HEK293 (cell line): ENCODE results near the gene HMGCLL1.

ENCODE experiments used
- CTCF ChIA-PET: fragments of 350-600 bp; formaldehyde crosslinking; extraction: SDS; loops from one replicate; lab custom pipeline; 2021; ENCODE audit warnings: antibody characterized with exemption; lab: Yijun Ruan, JAX
- POLR2A ChIA-PET: fragments of 300-600 bp; formaldehyde crosslinking; extraction: SDS; loops from one replicate; lab custom pipeline; 2020; ENCODE audit warnings: antibody characterized with exemption, inconsistent platforms; lab: Yijun Ruan, JAX
- H3K27ac ChIP-seq: fragments of 200-500 bp; sonication (Bioruptor generic); 2 replicates; pipeline ENCODE4 v1.5.1; 2014; ENCODE audit warnings: low read depth, low read length, control low read depth, inconsistent platforms; ENCODE audit errors: extremely low read depth
- H3K36me3 ChIP-seq, 2 experiments: fragments of 200-500 bp in 1 of 2; sonication (Bioruptor generic) in 1 of 2; 1 replicate in 1 of 2; 2 replicates in 1 of 2; pipeline ENCODE4 v1.5.1; 2014 to 2017; ENCODE audit warnings: inconsistent platforms in 2 of 2, low read length in 2 of 2; ENCODE audit not compliant: control insufficient read depth in 2 of 2, insufficient read depth in 1 of 2
- H3K4me1 ChIP-seq: fragments of 200-500 bp; sonication (Bioruptor generic); 2 replicates; pipeline ENCODE4 v1.5.1; 2014; ENCODE audit warnings: mild to moderate bottlenecking, low read length, inconsistent platforms; ENCODE audit not compliant: control insufficient read depth, insufficient read depth
- H3K4me3 ChIP-seq: 2 replicates; pipeline ENCODE4 v1.5.1; 2011; ENCODE audit warnings: low read depth, mild to moderate bottlenecking, control low read depth, low read length, moderate library complexity
- H3K9me3 ChIP-seq: fragments of 200-500 bp; sonication (Bioruptor generic); 2 replicates; pipeline ENCODE4 v1.5.1; 2014; ENCODE audit warnings: low read depth, low read length, inconsistent platforms; ENCODE audit not compliant: control insufficient read depth, insufficient read depth
- FEZF1 ChIP-seq: fragments of 450-650 bp; formaldehyde crosslinking; IDR thresholded peaks from 2 replicates; pipeline ENCODE4 v1.5.1; 2016; ENCODE audit warnings: missing biosample characterization, missing genetic modification characterization
- GLI4 ChIP-seq: fragments of 450-650 bp; formaldehyde crosslinking; IDR thresholded peaks from 2 replicates; pipeline ENCODE4 v1.5.1; 2016; ENCODE audit warnings: missing biosample characterization, missing genetic modification characterization
- KLF1 ChIP-seq: fragments of 450-650 bp; formaldehyde crosslinking; IDR thresholded peaks from 2 replicates; pipeline ENCODE4 v1.5.1; 2016; ENCODE audit warnings: missing biosample characterization, missing genetic modification characterization
- KLF8 ChIP-seq: fragments of 450-650 bp; formaldehyde crosslinking; IDR thresholded peaks from 2 replicates; pipeline ENCODE4 v1.5.1; 2016; ENCODE audit warnings: missing biosample characterization, missing genetic modification characterization
- PRDM10 ChIP-seq: fragments of 450-650 bp; formaldehyde crosslinking; IDR thresholded peaks from 2 replicates; pipeline ENCODE4 v1.5.1; 2016; ENCODE audit warnings: missing biosample characterization, missing genetic modification characterization
- ZNF175 ChIP-seq: fragments of 450-650 bp; formaldehyde crosslinking; IDR thresholded peaks from 2 replicates; pipeline ENCODE4 v1.5.1; 2016; ENCODE audit warnings: missing biosample characterization, missing genetic modification characterization
- ZNF426 ChIP-seq: fragments of 450-650 bp; formaldehyde crosslinking; IDR thresholded peaks from 2 replicates; pipeline ENCODE4 v1.5.1; 2017; ENCODE audit warnings: missing biosample characterization, missing genetic modification characterization, mild to moderate bottlenecking, inconsistent platforms, moderate library complexity
- ZNF473 ChIP-seq: fragments of 450-650 bp; formaldehyde crosslinking; IDR thresholded peaks from 2 replicates; pipeline ENCODE4 v1.5.1; 2017; ENCODE audit warnings: missing biosample characterization, missing genetic modification characterization
- ZNF529 ChIP-seq: fragments of 450-650 bp; formaldehyde crosslinking; IDR thresholded peaks from 2 replicates; pipeline ENCODE4 v1.5.1; 2017; ENCODE audit warnings: missing genetic modification characterization, missing biosample characterization; ENCODE audit not compliant: insufficient replicate concordance
- ZNF571 ChIP-seq: fragments of 450-650 bp; formaldehyde crosslinking; IDR thresholded peaks from 2 replicates; pipeline ENCODE4 v1.5.0; 2017; ENCODE audit warnings: missing biosample characterization, missing genetic modification characterization
- ZNF580 ChIP-seq: fragments of 450-650 bp; formaldehyde crosslinking; IDR thresholded peaks from 2 replicates; pipeline ENCODE4 v1.5.1; 2016; ENCODE audit warnings: missing biosample characterization, missing genetic modification characterization
- ZNF585B ChIP-seq: fragments of 450-650 bp; formaldehyde crosslinking; IDR thresholded peaks from 2 replicates; pipeline ENCODE4 v1.5.1; 2016; ENCODE audit warnings: missing biosample characterization, missing genetic modification characterization
- ZNF610 ChIP-seq: fragments of 450-650 bp; formaldehyde crosslinking; IDR thresholded peaks from 2 replicates; pipeline ENCODE4 v1.5.1; 2016; ENCODE audit warnings: missing biosample characterization, missing genetic modification characterization, borderline replicate concordance
- TF ChIP-seq, protein P1 (sequence below): fragments of 450-650 bp; formaldehyde crosslinking; IDR thresholded peaks from 2 replicates; pipeline ENCODE4 v1.5.1; 2017; ENCODE audit warnings: missing biosample characterization, missing genetic modification characterization
- TF ChIP-seq, protein P2 (sequence below): fragments of 450-650 bp; formaldehyde crosslinking; IDR thresholded peaks from 2 replicates; pipeline ENCODE4 v1.5.1; 2016; ENCODE audit warnings: missing biosample characterization, missing genetic modification characterization

The HMGCLL1 gene

GRCh38 chr6:55536391-55536956, 42.5 kb downstream of the HMGCLL1 start:
- POLR2A ChIA-PET = no interaction called here
- CTCF ChIA-PET = interaction anchor here (0.9 to 1.0 kb wide), 2 partner anchors 8 to 9 kb away, joined by 3 read pairs; no protein-coding TSS in a partner anchor
- H3K9me3 ChIP-seq = no peaks in the 10 kb centered on the region
- TF ChIP-seq ZNF473 (tag by site-specific recombination) (no peak), FEZF1 (tag by site-specific recombination) (peak; percentile 69)
- TF ChIP-seq, protein P1, sequence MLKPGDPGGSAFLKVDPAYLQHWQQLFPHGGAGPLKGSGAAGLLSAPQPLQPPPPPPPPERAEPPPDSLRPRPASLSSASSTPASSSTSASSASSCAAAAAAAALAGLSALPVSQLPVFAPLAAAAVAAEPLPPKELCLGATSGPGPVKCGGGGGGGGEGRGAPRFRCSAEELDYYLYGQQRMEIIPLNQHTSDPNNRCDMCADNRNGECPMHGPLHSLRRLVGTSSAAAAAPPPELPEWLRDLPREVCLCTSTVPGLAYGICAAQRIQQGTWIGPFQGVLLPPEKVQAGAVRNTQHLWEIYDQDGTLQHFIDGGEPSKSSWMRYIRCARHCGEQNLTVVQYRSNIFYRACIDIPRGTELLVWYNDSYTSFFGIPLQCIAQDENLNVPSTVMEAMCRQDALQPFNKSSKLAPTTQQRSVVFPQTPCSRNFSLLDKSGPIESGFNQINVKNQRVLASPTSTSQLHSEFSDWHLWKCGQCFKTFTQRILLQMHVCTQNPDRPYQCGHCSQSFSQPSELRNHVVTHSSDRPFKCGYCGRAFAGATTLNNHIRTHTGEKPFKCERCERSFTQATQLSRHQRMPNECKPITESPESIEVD (tag by site-specific recombination) = peak; percentile 50; the same call in 1 of the 2 replicates
- no peak overlapping the region for H3K27ac ChIP-seq
- no peaks in the 10 kb centered on the region; a peak in 1 of 3 replicates for H3K36me3 ChIP-seq
- peaks cover 5% of the 10 kb centered on the region; the same call in 1 of the 2 replicates for H3K4me1 ChIP-seq
- H3K4me3 ChIP-seq = no peak overlapping the region

- POLR2A ChIA-PET = no interaction called here
- H3K9me3 ChIP-seq = no peaks in the 10 kb centered on the region
These were observed 47.5 kb downstream of the HMGCLL1 start for GRCh38 chr6:55531496-55531895.

GRCh38 chr6:55530931-55531330, 48.1 kb downstream of the HMGCLL1 start:
- peaks cover 2% of the 10 kb centered on the region; the same call in 1 of the 2 replicates for H3K4me1 ChIP-seq
- no peak for TF ChIP-seq ZNF529 (tag by site-specific recombination)
- TF ChIP-seq, protein P2, sequence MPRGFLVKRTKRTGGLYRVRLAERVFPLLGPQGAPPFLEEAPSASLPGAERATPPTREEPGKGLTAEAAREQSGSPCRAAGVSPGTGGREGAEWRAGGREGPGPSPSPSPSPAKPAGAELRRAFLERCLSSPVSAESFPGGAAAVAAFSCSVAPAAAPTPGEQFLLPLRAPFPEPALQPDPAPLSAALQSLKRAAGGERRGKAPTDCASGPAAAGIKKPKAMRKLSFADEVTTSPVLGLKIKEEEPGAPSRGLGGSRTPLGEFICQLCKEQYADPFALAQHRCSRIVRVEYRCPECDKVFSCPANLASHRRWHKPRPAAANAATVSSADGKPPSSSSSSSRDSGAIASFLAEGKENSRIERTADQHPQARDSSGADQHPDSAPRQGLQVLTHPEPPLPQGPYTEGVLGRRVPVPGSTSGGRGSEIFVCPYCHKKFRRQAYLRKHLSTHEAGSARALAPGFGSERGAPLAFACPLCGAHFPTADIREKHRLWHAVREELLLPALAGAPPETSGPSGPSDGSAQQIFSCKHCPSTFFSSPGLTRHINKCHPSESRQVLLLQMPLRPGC (tag by site-specific recombination) = no peak
- ChIA-PET CTCF (no interaction called here), POLR2A (no interaction called here)
- no peaks in the 10 kb centered on the region for H3K9me3 ChIP-seq
- no peak overlapping the region for H3K4me3 ChIP-seq
- no peaks in the 10 kb centered on the region for H3K36me3 ChIP-seq
- H3K27ac ChIP-seq = no peak overlapping the region

More at GRCh38 chr6:55531496-55531895, 47.5 kb downstream of the HMGCLL1 start:
- H3K4me1 ChIP-seq = peaks cover 5% of the 10 kb centered on the region; the same call in 1 of the 2 replicates
- no peaks in the 10 kb centered on the region for H3K36me3 ChIP-seq
- CTCF ChIA-PET = no interaction called here
- no peak overlapping the region for H3K4me3 ChIP-seq
- no peak overlapping the region for H3K27ac ChIP-seq
- TF ChIP-seq KLF8 (tag by site-specific recombination) = no peak
- peak; percentile 98 for TF ChIP-seq ZNF610 (tag by site-specific recombination)
- no peak for TF ChIP-seq ZNF529 (tag by site-specific recombination)
- TF ChIP-seq ZNF175 (tag by site-specific recombination) = no peak
- TF ChIP-seq ZNF571 = no peak
- TF ChIP-seq, all 188 proteins: peak for 1

- Histone ChIP-seq H3K27ac (no peak overlapping the region), H3K36me3 (no peaks in the 10 kb centered on the region), H3K9me3 (no peaks in the 10 kb centered on the region), H3K4me3 (no peak overlapping the region), H3K4me1 (no peaks in the 10 kb centered on the region)
- ChIA-PET POLR2A (no interaction called here), CTCF (interaction anchor here (0.6 to 1.8 kb wide), 10 partner anchors 8 to 1071 kb away, joined by 3 to 9 read pairs (median 4); no protein-coding TSS in a partner anchor)
- TF ChIP-seq ZNF585B (no peak), KLF1 (tag by site-specific recombination) (no peak), PRDM10 (no peak), ZNF426 (tag by site-specific recombination) (no peak), ZNF580 (tag by site-specific recombination) (no peak), GLI4 (tag by site-specific recombination) (no peak)
- TF ChIP-seq, protein P2 (tag by site-specific recombination) = no peak
These were observed 50.4 kb downstream of the HMGCLL1 start for GRCh38 chr6:55528624-55529023.
